Ectodermal cell (in vitro differentiated cells): ENCODE results near the gene REP15.
A peak's percentile ranks its signal among the peaks of the same experiment; 100 is the strongest.
"Not testable (repeated sequence)": the region's sequence is repeated elsewhere in the genome, so short reads cannot be mapped to it uniquely, and the experiment has no call there.

Experiments
- H3K27ac ChIP-seq: 2 replicates; pipeline ENCODE4 v1.7.0; 2013; ENCODE audit warnings: mild to moderate bottlenecking, low read depth, low read length; ENCODE audit not compliant: insufficient read depth, poor library complexity, severe bottlenecking
- H3K27me3 ChIP-seq: 2 replicates; pipeline ENCODE4 v1.7.0; 2013; ENCODE audit warnings: mild to moderate bottlenecking, low read length; ENCODE audit not compliant: insufficient read depth, control insufficient read depth, poor library complexity, severe bottlenecking
- H3K36me3 ChIP-seq: one replicate; pipeline ENCODE4 v1.7.0; 2013; ENCODE audit warnings: low read length; ENCODE audit not compliant: control insufficient read depth, insufficient read depth
- H3K4me1 ChIP-seq: one replicate; pipeline ENCODE4 v1.7.0; 2013; ENCODE audit warnings: low read length; ENCODE audit not compliant: control insufficient read depth, insufficient read depth
- H3K4me3 ChIP-seq: 2 replicates; pipeline ENCODE4 v1.7.0; 2013; ENCODE audit warnings: low read depth, low read length, control low read depth; ENCODE audit not compliant: insufficient read depth
- H3K9me3 ChIP-seq: 2 replicates; pipeline ENCODE4 v1.7.0; 2013; ENCODE audit warnings: mild to moderate bottlenecking, low read length, moderate library complexity; ENCODE audit not compliant: control insufficient read depth
- WGBS, 2 experiments: methylation state at CpG; one replicate each; pipeline ENCODE4 v1.1.7; 2013; ENCODE audit warnings: missing lambda C conversion rate in 2 of 2; 5-methylcytosine and 5-hydroxymethylcytosine counted together

Gene REP15

GRCh38 chr12:27711317-27711682 lies 15.1 kb downstream of the REP15 start:
- 3 to 4% methylated on average over 11 of the region's 11 CpGs for WGBS, 2 experiments
- Histone ChIP-seq H3K27me3 (no peaks in the 10 kb centered on the region), H3K9me3 (no peaks in the 10 kb centered on the region), H3K36me3 (peaks cover 7% of the 10 kb centered on the region), H3K4me1 (peaks cover 3% of the 10 kb centered on the region), H3K27ac (no peak overlapping the region), H3K4me3 (peak overlapping the region; percentile 79)

- Histone ChIP-seq H3K4me3 (no peak overlapping the region), H3K27me3 (no peaks in the 10 kb centered on the region), H3K9me3 (no peaks in the 10 kb centered on the region), H3K36me3 (peaks cover 10% of the 10 kb centered on the region), H3K4me1 (peaks cover 3% of the 10 kb centered on the region), H3K27ac (no peak overlapping the region)
- WGBS, 2 experiments: 86 to 90% methylated on average over 2 of the region's 2 CpGs
These were observed 15.7 kb downstream of the REP15 start for GRCh38 chr12:27711967-27712366.

GRCh38 chr12:27723212-27723611 lies 27.0 kb downstream of the REP15 start:
- Histone ChIP-seq H3K9me3 (no peaks in the 10 kb centered on the region), H3K4me3 (no peak overlapping the region), H3K4me1 (no peaks in the 10 kb centered on the region), H3K27me3 (no peaks in the 10 kb centered on the region), H3K36me3 (peaks cover 4% of the 10 kb centered on the region), H3K27ac (no peak overlapping the region)
- WGBS, 2 experiments: 89 to 100% methylated on average over 1 of the region's 1 CpG

- 93 to 95% methylated on average over 4 of the region's 4 CpGs for WGBS, 2 experiments
These were observed 33.9 kb downstream of the REP15 start for GRCh38 chr12:27730097-27730588.

GRCh38 chr12:27732281-27732680 lies 36.0 kb downstream of the REP15 start:
- no peaks in the 10 kb centered on the region for H3K27me3 ChIP-seq
- H3K4me3 ChIP-seq: no peak overlapping the region
- no peaks in the 10 kb centered on the region for H3K36me3 ChIP-seq
- H3K4me1 ChIP-seq: no peaks in the 10 kb centered on the region
- no peaks in the 10 kb centered on the region for H3K9me3 ChIP-seq
- no peak overlapping the region for H3K27ac ChIP-seq
- 79 to 97% methylated on average over 2 of the region's 2 CpGs for WGBS, 2 experiments

More at GRCh38 chr12:27730097-27730588, 33.9 kb downstream of the REP15 start:
- Histone ChIP-seq H3K27me3 (no peaks in the 10 kb centered on the region), H3K27ac (no peak overlapping the region), H3K4me1 (no peaks in the 10 kb centered on the region), H3K4me3 (no peak overlapping the region), H3K36me3 (no peaks in the 10 kb centered on the region), H3K9me3 (no peaks in the 10 kb centered on the region)

- Histone ChIP-seq H3K27ac (no peak overlapping the region), H3K36me3 (no peaks in the 10 kb centered on the region), H3K27me3 (no peaks in the 10 kb centered on the region), H3K9me3 (no peaks in the 10 kb centered on the region), H3K4me3 (no peak overlapping the region), H3K4me1 (no peaks in the 10 kb centered on the region)
- 62 to 78% methylated on average over 2 to 3 of the region's 3 CpGs for WGBS, 2 experiments
These were observed 36.9 kb downstream of the REP15 start for GRCh38 chr12:27733052-27733656.

GRCh38 chr12:27733791-27734190 lies 37.5 kb downstream of the REP15 start:
- Histone ChIP-seq H3K4me1 (no peaks in the 10 kb centered on the region), H3K27me3 (no peaks in the 10 kb centered on the region), H3K4me3 (no peak overlapping the region), H3K36me3 (no peaks in the 10 kb centered on the region), H3K27ac (no peak overlapping the region), H3K9me3 (no peaks in the 10 kb centered on the region)
- WGBS, 2 experiments: 100% methylated on average over 1 of the region's 1 CpG; no CpG with 5 or more reads in 1 of the 2 experiments

- 91 to 95% methylated on average over 9 of the region's 9 CpGs for whole genome bisulfite sequencing, 2 experiments
- H3K27me3 ChIP-seq, H3K9me3 ChIP-seq, H3K36me3 ChIP-seq, H3K27ac ChIP-seq, H3K4me1 ChIP-seq, H3K4me3 ChIP-seq: not testable (repeated sequence)
These were observed 38.1 kb downstream of the REP15 start for GRCh38 chr12:27734321-27734720.

GRCh38 chr12:27743601-27744000 lies 47.4 kb downstream of the REP15 start:
- Histone ChIP-seq H3K9me3 (no peaks in the 10 kb centered on the region), H3K4me1 (no peaks in the 10 kb centered on the region), H3K27ac (no peak overlapping the region), H3K36me3 (peaks cover 6% of the 10 kb centered on the region), H3K4me3 (no peak overlapping the region), H3K27me3 (no peaks in the 10 kb centered on the region)
- 97 to 98% methylated on average over 4 to 5 of the region's 5 CpGs for WGBS, 2 experiments

GRCh38 chr12:27745734-27746133 lies 49.5 kb downstream of the REP15 start:
- WGBS, 2 experiments: 90 to 100% methylated on average over 1 of the region's 1 CpG
- not testable (repeated sequence) for H3K36me3 ChIP-seq, H3K9me3 ChIP-seq, H3K4me3 ChIP-seq, H3K27ac ChIP-seq, H3K4me1 ChIP-seq, H3K27me3 ChIP-seq
